NCI-H748 treated with DMSO at 0.1 percent for 48 hours (cell line): ENCODE data around the gene CCR9.

Experiments used
- DNase-seq: peaks from one replicate; lab custom pipeline; 2025; lab: John Stamatoyannopoulos, UW

CCR9 gene

DNA sequence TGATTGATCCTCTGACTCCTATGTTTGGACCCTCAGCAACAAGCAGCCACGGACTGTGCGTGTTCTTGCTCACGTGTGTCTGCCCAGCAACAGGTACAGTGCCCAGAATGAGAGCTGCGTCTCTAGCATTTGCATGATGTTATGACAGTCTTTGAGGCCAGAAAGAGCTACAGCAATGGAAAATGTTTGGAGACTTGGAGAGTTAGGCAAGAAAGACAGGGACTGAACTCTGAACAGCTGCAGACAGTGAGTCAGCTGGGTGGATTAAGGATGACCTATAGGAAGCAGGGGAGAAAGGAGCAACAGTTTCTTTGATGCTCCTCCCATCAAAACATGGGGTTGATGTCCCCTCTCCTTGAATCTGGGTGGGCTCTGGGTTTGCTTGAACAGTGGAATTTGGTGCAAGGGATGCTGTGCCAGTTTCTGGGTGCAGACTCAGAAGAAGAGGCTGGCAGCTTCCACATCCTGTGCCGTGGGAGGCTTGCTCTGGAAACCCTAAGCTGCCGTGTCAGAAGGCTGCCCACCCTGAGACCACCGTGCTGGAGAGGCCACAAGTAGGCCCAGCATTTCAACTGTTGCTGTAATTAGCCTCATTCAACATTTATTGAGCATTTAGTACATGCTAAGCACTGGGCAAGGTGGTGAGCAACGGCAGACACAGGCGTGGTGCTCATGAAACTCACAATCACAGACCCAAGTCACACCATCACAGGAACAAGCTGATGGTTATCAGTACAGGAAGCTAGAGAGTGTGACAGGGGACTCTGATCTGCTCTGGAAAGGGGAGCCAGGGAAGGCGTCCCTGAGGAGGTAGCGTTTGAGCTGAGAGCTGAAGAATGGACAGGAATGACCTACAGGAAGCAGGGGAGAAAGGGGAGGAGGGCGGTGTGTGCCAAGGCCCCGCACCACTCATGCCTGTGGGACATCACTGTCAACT, 21.7 kb downstream of the CCR9 start:
- DNase-seq, result no peak

DNA sequence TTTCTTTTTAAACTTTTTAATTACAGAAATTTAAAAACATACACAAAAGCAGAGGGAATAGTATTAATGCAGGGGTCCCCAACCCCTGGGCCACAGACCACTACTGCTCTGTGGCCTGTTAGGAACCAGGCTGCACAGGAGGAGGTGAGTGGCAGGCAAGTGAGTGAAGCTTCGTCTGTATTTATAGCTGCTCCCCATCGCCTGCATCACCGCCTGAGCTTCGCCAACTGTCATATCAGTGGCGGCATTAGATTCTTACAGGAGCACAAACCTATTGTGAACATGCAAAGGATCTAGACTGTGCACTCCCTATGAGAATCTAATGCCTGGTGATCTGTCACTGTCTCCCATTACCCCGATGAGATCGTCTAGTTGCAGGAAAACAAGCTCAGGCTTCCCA, 22.4 kb downstream of the CCR9 start:
- no peak for DNase-seq

DNA sequence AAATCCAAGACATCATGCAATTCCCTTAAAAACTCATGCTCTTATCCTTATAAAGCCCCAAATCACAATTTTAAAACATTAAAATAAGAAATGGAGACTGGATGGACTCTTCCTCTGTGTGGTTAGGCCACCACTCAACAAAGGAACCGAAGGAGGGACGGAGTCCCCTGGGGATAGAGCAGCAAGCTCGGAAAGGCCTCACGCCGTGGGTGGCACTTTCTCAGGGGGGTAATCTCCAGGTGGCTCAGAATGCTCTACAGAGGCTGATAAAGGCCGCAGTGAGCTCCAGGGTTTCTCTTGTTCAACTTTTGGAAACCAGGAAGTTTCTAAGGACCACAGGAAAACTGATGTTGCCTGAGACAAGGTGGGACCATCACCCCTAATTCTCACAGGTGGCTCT, 23.2 kb downstream of the CCR9 start:
- no peak for DNase-seq

DNA sequence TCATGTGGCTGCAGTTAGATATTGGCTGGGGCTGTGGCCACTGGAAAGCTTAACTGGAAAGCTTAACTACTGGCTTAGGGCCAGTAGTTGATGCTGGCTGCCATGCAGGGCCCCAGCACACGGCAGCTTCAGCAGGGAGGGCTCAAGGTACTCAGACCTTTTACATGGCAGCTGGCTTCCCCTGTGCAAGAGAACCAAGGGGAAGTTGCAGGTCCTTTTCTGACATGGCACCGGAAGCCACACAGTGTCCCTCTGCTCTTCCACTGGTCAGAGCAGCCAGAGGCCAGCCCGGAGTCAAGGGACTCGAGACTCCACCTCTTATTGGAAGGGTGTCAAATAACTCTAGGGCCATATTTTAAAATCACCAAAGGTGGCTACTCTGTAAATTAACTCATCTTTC, 24.5 kb downstream of the CCR9 start:
- no peak for DNase-seq

DNA sequence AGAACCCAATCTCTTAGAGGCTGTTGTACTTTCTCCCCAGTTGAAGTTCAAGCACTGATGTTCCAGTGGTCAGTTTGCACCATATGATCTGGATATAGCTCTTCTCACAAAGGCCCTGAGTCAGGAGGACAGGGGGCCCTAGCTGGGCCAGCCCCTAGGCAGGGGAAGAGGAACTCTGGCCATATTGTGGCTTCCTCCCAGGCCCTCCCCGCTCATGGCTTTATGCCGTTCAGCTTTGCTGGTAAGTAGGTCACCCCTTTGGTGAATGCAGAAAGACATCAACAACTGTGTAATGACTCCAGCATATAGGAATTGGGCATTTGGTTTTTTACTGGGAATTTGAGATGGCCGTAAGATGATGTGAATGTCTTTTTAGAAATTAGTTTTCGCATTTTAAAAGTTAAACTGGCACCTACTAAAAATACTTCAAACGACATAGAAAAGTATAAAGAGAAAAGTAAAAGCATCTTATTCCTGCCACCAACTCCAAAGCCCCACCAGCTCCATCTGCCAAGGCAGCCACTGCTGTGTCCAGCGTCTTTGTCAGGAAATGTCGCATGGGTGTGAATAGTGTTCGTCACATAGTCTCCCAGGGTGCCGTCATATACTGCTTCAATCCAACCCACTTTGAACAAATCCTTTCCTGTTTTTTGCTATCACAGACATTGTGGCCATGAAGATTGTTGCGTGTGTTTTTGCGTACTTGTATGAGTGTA, 25.3 kb downstream of the CCR9 start:
- DNase-seq, result no peak

DNA sequence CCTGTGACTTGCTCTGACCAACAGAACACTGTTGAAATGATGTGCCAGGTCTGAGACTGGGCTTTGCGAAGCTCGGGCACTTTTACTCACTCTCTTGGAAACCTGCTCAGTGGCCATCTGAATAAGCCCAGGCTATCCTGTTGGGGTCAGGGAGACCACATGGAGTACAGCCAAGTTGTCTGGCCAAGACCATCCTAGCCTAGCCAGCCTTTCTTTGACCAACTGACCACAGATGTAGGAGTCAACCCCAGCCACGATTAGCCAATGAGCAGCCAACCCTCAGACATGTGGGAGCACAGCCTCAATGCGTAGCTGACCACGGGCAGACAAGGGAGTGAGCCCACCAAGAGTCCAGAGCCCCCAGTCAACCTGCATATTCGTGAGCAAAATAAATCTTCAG, 26.1 kb downstream of the CCR9 start:
- DNase-seq, result no peak

DNA sequence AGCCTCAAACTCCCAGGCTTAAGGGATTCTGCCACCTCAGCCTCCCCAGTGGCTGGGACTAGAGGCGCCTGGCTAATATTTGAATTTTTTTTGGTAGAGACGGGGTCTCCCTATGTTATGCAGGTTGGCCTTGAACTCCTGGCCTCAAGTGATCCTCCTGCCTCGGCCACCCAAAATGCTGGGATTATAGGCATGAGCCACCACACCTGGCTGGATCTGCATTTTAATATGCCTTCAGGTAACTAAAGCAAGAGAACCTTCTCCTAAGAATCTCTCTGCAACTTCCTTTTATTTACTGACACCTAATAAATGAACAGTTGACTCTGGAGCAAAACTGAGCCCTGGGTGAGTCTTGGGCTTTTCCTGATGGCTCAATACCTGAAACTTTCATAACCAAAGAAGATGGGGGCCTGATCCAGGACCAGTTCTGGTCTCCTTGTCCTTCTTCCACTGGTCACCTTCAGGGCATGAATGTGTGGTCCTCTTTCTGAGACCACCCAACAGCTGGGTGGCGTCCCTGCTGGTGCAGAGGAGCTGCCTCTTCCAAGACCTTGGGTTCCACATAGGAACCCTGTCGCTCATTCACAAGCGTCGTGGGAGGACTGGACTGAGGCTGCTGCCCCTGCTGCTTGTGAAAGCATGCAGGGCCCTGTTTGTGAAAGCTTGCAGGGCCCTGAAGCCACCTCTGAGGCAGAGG, 28.2 kb downstream of the CCR9 start:
- DNase-seq, result no peak

DNA sequence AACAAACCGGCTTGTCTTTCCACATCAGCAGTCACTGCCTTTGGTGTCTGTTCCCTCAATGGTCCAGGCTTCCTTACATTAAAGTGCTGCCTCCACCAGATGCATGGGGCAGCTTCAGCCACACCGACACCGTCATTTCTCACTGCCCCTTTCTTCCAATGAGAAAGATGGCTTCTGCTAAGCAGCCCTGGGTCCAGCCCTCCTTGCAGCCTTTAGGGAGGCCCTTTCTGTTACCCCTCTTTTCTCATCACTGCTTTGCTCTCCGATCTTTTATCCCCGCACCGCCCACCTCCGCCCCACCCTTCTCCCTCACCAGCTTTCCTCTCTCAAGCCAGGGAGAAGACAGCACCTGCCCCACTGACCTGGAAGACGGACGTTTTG, 28.7 kb downstream of the CCR9 start:
- no peak for DNase-seq

DNA sequence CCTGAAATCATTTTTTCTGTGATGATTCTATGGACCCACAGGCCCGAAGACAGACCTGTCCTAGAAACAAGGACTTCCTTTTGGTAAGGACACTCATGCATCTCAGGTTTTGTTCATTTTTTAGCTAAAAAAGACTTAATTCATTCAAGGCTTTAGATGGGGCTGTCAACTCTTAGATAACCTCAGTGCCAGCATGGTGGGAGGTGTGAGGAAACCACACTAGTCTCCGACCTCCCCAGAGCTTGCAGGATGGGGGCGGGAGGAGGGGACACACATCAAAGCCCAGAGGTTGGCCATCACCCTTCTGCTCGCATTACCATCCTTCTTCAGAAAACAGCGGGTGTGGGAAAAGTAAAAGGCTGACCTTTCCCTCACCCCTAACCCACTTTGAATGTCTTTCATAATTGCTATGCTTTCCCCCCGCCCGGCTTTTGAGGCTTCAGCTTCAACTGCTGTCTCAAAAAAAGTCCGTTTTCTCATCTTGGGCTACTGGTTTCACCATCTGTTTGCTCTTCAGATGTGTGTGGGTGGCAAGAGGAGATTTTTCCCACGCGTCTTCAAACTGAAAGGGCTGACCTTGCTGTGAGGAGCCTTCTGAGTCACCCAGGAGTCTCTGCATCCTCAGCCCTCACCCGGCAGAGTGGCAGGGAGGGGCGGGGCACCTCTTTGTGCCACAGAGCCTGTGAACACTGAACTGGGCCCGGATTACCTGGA, 29.3 kb downstream of the CCR9 start:
- DNase-seq, result no peak

DNA sequence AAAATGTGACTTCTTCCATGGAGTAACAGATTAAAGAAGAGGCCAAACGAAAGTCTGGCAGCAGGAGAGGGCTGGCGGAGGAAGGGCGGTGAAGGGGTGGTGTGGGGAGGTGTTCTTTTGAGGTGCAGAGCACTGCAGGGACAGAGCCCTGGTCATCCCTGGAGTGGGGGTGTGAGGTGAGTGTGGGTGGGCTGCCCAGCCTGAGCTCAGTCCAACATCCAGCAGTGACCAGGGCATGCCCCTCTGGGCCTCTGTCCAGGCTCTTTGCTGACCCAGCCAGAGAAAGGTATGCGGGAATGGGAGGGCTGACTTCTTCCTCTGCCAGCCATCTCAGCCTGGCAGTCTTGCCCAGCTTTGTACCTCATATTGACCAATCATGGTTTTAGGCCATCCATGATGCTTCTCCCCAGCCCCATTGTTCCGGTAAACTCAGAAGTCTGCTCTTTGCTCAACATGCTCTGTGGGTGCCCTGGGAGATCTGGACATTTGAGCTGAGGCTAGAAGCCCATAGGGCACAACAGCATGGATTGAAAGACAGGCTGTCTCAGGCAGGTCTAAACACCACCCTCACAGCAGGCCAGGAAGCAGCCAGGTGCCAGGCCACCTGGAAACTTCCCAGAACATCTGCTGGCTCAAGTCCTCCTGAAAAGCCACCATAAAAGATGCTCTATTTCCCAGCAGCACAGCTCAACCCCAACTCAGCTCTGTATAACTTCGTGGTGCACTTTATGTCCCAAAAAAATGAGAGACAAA, 31.0 kb downstream of the CCR9 start:
- no peak for DNase-seq

DNA sequence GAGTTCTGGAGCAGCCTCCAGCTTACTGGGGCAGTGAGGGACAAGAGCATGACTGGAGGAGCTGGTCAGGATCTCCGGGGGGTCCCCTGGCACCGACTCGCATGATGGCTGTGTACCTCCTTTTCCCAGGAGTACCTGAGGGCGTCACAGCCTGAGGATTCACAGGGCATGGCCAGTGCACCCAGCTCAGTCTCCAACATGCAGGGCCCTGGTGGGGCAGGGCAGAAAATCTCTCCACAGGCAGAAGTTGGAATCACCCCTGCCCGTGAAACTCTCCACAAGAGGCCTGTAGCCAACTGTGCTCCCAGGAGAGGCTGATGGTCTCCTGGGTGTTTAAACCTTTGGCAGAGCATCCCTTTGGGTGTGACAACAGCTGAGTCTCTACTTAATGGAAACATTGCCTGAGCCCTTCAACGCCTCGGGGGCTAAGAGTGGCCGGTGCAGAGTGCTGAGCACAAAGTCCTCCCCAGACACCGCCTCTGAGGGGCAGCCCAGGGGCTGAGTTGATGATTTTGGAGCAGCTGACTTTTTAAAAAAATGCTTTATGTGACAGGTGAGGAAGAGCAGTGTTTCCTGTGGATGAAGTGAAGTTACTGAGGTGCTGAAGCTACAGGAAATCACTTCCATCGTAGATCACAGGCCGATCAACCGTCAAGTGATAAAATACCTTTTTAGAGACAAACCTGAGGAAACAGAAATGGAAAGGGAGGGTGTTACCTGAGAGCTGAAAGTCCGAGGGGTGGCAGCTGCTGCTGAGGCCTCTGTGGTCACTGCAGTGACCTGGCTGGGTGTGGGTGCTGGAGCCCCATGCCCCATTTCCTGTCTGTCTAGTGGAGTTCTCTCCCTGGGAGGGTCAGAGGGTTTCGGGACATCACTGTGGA, 35.1 kb downstream of the CCR9 start:
- DNase-seq, result no peak

DNA sequence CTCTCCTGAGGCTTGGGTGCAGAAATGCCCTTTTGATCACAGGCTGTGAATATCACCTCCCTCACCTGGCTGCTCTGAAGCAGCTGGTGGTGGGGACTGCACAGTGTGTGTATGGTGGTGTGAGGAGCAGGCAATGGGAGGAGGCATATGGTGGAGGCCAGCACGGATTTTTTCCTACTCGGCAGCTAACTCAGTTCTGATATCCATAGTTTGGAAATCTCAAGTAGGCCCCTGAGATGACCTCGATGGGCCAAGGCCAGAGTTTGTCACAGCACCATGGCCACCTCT, 35.6 kb downstream of the CCR9 start:
- no peak for DNase-seq

DNA sequence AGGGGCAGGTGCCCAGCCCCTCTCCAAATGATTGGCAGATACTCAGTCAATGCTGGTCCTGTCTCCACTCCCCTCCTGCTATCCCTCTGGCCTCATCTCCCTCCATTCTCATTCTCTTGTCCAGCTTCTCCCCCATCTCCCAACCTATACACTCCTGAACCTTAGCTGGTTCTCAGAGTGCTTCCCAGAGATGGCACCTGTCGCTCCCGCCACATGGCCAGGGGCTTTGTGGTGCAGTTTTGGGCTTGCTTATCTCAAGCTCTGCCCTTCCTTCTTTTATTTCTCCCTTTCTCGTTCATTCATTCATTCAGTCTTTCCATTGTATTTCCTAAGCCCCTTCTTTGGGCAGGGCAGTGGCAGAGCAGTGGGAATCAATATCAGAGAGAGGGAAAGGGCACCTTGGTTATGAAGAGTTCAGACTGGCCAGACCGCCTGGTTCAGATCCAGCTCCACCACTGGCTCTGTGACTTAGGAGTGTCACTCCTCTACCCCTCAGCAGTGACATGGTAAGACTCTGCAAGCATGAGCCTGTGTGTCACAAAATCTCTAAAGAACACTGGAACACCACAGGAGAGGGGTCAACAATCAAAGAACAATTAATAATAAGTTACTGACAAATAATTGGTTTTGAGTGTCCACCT, 36.7 kb downstream of the CCR9 start:
- DNase-seq, result no peak

DNA sequence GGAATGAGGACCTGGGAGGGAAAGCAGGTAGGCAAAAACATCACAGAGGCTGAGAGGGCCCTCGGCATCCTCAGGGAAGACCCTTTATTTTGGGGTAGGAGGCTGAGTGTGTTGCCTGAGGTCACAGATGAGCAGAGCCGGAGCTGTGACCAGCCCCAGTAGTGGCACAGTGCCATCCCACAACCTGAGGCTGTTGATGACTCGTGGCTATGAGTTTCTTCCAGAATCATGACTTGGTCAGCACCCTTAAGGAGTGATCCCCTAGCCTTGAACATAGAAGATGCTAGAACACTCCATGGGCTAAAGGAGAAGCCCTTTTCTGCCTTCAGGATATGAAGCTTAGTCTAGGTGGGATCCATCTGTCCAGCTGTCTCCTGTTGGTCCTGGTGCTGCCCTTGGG, 37.4 kb downstream of the CCR9 start:
- no peak for DNase-seq

DNA sequence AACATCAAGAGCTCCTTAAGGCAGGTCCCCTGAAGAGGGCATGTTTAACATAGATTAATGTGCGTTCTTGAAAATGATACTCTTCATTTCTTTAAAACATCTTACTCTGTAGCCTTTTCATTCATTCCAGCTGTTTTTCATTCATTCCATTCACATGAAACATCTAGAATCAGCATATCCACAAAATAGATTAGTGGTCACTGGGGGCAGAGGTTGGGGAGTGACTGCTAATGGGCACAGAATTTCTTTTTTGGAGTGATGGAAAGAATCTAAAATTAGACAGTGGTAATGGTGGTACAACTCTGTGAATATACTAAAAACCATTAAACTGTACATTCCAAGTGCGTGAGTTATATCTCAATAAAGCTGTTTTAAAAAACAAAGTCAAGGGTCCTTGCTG, 41.5 kb downstream of the CCR9 start:
- DNase-seq, result no peak

DNA sequence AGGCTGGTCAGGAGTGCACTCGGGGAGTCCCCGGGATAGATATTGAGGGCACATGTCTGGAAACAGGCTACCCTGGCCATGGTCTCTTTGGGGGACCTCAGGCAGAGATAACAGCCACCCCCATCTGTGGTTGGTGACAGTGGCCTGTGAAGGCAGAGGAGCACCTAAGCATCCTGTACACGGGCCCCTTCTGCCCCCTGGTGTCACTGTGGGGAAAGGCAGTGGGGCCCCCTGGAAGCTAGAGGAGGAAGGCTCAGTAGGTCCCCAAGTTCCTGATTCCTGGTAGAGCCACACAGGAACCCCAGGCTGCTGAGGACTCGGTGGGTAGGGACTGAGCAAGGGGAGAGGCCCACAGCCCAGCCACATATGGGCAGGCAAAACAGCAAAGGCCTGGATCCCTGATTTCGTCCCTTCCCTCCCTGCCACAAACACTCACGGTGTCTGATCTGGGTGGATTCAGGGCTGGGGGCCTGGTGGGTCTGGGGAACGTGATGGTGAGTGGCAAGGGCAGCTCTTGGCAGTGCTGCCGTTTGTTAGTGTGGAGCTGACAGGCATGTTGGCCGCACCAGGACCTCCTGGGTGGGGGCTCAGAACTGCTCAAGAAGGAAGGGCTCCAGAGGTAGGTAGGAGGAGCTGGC, 42.8 kb downstream of the CCR9 start:
- no peak for DNase-seq

DNA sequence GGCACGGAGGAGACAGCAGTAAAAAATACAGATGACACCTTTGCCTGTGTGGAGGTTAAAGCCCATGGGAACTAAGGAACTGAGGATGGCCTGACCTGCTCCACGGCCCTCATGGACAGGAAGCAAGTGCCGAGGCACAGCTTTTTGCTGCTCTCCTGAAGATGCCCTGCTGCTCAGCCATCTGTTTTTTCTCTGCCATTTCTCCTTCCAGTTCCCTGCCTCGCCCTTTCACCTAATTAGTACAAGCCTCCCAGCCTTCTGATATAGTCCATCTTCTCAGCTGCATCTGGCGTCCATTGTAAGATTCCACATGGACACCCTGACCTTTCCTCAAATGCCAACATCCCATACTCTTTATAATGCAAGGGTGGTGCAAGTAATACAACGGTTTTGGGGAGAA, 45.2 kb downstream of the CCR9 start:
- no peak for DNase-seq

DNA sequence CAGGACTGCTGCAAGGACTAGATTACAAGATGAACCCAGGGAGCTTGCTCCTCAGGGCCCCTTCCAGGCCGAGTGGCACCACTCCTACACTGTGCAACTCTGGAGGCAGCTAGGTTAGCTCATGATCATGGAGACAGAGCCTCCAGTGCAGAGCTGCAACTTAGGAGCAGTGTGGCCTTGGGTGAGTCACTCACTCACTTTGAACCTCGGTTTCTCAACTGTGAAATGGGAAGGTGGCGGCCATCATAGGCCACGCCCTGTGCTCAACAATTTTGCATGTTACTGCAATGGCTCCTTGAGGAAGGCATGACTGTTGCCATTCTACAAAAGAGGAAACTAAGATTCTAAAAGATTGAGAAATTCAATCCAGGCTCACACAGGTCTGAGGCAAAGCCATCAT, 45.8 kb downstream of the CCR9 start:
- no peak for DNase-seq

DNA sequence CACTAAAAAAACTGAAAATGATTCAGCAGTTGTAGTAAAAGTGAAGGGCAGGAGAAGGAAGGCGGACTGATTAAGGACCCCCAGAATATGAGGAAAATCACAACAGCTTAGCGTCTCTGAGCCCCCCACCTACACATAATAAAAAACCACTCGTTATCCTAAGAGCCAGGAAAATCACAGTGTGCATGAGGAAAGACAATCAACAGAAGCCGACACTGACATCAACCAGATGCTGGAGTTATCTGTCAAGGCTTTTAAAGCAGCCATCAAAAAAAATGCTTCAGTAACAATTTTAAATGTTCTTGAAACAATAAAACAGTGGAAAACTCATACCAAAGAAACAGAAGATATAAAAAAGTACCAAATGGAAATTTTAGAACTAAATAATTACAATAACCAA, 47.2 kb downstream of the CCR9 start:
- no peak for DNase-seq

DNA sequence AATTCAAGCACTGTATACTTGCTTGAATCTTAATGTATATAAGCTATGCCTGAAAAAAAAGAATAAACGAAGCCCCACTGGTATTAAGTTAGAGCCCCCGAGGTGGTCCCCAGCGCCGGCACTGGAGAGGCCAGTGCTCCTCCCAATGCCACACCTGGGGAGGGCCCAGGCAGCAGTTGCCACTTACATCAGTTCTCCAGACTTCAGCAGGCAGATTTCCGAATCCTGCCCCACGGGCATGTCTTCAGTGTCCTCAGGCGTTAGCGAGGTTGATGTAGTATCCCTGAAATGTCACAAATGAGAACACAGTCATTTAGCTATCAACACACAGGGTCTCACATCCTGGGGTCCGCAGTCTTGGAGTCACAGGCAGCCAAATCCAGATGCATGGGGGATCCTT, 49.9 kb downstream of the CCR9 start:
- no peak for DNase-seq
